Osteoblast (primary cell): Measurements from ENCODE around the gene CCL18. TPM values are rescaled to one million over a fixed set of nuclear protein-coding genes. Genes with fewer than 3 reads are reported as not detected.

Source experiments
- DNase-seq: peaks from one replicate; pipeline ENCODE4 v3.0.0; 2011; ENCODE audit warnings: low spot score, mixed read lengths; ENCODE audit not compliant: insufficient read length; ENCODE audit errors: missing footprints
- H2AFZ ChIP-seq: 2 replicates; pipeline ENCODE4 v1.6.0; 2011; ENCODE audit warnings: mild to moderate bottlenecking, low read length
- H3K27ac ChIP-seq: 2 replicates; pipeline ENCODE4 v1.5.1; 2011; ENCODE audit warnings: mild to moderate bottlenecking, low read depth, low read length, moderate library complexity
- H3K27me3 ChIP-seq: 2 replicates; pipeline ENCODE4 v1.6.0; 2012; ENCODE audit warnings: mild to moderate bottlenecking, control low read depth, inconsistent platforms, low read length, moderate library complexity; ENCODE audit not compliant: insufficient read depth
- H3K36me3 ChIP-seq: 2 replicates; pipeline ENCODE4 v1.5.1; 2011; ENCODE audit warnings: mild to moderate bottlenecking, low read length, control low read depth, moderate library complexity; ENCODE audit not compliant: insufficient read depth
- H3K4me1 ChIP-seq: 2 replicates; pipeline ENCODE4 v1.5.1; 2011; ENCODE audit warnings: mild to moderate bottlenecking, low read length, control low read depth, moderate library complexity; ENCODE audit not compliant: insufficient read depth
- H3K4me2 ChIP-seq: 2 replicates; pipeline ENCODE4 v1.6.0; 2011; ENCODE audit warnings: mild to moderate bottlenecking, low read length; ENCODE audit not compliant: insufficient read depth
- H3K4me3 ChIP-seq: fragments of 200-600 bp; sonication (generic); 3 replicates; pipeline ENCODE4 v1.5.1; 2012; ENCODE audit warnings: mild to moderate bottlenecking, low read length, inconsistent platforms; ENCODE audit not compliant: insufficient read depth
- H3K79me2 ChIP-seq: 2 replicates; pipeline ENCODE4 v1.6.0; 2012; ENCODE audit warnings: mild to moderate bottlenecking, low read length, control low read depth, inconsistent platforms; ENCODE audit not compliant: insufficient read depth
- H3K9me3 ChIP-seq: 2 replicates; pipeline ENCODE4 v1.5.1; 2011; ENCODE audit warnings: low read depth, low read length, control low read depth
- H4K20me1 ChIP-seq: 2 replicates; pipeline ENCODE4 v1.6.0; 2012; ENCODE audit warnings: mild to moderate bottlenecking, low read length, control low read depth; ENCODE audit not compliant: insufficient read depth
- total RNA-seq: library from RNA; depleted of rRNA; stranded (reverse); fragments of >200 nt; gene quantifications from 2 replicates; pipeline ENCODE4 v1.2.3, GENCODE V29; 2012
- TF ChIP-seq, protein P1 (sequence below): IDR thresholded peaks from 2 replicates; pipeline ENCODE4 v1.5.1; 2011; ENCODE audit warnings: mild to moderate bottlenecking, low read depth, low read length, moderate library complexity; ENCODE audit errors: extremely low read depth

CCL18 gene
- total RNA-seq, 1 donor: 0.36 TPM

DNA sequence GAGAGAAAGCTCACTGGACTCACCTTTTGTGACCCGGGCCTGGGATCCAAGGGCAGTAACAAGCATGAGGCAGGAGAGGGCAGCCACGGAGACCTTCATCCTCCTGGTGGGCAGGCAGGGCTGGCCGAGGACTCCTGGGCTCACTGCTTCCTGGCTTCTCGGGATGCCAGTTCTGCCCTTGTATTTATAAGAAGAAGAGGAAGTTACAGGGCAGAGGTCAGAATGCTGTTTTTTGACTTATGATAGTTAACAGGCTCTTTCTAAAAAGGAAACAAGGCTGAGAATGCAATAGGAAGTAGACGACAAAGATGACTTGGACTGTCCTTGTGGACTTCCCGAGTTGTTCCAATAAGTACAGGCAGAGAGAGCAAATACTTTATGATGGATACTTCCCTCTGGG lies 46.3 kb upstream of the CCL18 start, which contains the start of gene CCL23:
TSS of gene CCL23 (minus strand) at position 174 of the 400 bp plus-strand sequence. CDS start at position 99, 75 bp downstream.
- Histone ChIP-seq H3K4me2 (no peak within 1 kb of the TSS), H3K27me3 (no peaks in the 10 kb centered on the region), H3K4me1 (no peaks in the 10 kb centered on the region), H3K36me3 (no peaks in the 10 kb centered on the region), H2AFZ (no peak within 1 kb of the TSS), H4K20me1 (no peaks in the 10 kb centered on the region), H3K4me3 (no peak within 1 kb of the TSS), H3K79me2 (no peaks in the 10 kb centered on the region), H3K27ac (no peak within 1 kb of the TSS), H3K9me3 (no peaks in the 10 kb centered on the region)
- no peak for DNase-seq
- TF ChIP-seq, protein P1, sequence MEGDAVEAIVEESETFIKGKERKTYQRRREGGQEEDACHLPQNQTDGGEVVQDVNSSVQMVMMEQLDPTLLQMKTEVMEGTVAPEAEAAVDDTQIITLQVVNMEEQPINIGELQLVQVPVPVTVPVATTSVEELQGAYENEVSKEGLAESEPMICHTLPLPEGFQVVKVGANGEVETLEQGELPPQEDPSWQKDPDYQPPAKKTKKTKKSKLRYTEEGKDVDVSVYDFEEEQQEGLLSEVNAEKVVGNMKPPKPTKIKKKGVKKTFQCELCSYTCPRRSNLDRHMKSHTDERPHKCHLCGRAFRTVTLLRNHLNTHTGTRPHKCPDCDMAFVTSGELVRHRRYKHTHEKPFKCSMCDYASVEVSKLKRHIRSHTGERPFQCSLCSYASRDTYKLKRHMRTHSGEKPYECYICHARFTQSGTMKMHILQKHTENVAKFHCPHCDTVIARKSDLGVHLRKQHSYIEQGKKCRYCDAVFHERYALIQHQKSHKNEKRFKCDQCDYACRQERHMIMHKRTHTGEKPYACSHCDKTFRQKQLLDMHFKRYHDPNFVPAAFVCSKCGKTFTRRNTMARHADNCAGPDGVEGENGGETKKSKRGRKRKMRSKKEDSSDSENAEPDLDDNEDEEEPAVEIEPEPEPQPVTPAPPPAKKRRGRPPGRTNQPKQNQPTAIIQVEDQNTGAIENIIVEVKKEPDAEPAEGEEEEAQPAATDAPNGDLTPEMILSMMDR: no peak

DNA sequence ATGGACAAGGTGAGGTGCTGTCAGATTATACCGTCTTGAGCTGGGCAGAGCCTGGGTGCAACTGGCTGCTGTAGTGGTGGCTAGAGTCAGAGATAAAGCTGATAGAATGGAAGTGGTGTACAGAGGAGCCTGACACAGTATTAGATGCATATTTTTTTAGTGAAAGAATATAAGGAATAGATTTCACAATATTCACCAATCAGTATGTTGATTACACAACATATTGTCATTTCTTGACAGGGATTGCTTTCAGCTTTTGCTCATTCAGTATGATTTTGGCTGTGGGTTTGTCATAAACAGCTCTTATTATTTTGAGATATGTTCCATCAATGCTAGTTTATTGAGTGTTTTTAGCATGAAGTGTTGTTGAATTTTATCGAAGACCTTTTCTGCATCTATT lies 44.6 kb upstream of the CCL18 start:
- H3K36me3 ChIP-seq: no peaks in the 10 kb centered on the region
- no peak overlapping the region for H3K27ac ChIP-seq
- no peak for DNase-seq
- no peak overlapping the region for H3K4me3 ChIP-seq
- H4K20me1 ChIP-seq: no peaks in the 10 kb centered on the region
- no peaks in the 10 kb centered on the region for H3K79me2 ChIP-seq
- H2AFZ ChIP-seq: no peak overlapping the region
- no peaks in the 10 kb centered on the region for H3K9me3 ChIP-seq
- no peaks in the 10 kb centered on the region for H3K27me3 ChIP-seq
- TF ChIP-seq, protein P1: no peak
- no peak overlapping the region for H3K4me2 ChIP-seq
- H3K4me1 ChIP-seq: no peaks in the 10 kb centered on the region

DNA sequence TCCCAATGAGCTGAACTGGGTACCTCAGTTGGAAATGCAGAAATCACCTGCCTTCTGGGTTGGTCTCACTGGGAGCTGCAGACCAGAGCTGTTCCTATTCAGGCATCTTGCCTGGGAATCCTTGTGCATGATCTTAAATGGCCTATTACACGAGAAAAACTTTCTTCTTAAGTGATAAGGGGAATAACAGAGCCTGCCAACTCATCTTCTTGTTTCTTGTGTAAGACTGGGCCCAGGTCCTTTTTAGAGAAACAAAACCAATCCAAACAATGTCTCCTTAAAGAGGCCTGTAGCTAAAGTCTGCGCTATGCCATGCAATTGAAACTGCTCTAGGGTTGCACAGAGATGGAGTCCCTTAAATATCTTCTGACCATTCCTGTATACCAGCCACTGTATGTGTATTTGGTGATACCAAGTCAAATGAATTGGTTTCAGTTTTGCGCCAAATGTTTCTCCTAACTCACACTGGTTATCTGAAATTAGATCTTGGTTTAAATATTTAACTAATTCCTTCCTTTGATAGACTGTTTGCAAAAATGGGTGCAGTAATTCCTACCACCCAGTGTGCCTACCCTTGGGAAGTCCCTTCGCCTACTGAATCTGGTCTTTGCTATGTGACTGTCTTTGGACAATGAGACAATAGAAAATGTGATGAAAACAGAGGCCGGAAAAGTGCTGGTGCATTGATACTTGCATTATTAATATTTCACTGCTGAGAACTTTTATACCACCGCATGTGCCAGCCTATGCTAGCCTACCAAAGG lies 39.8 kb upstream of the CCL18 start:
- no peaks in the 10 kb centered on the region for H3K9me3 ChIP-seq
- no peak overlapping the region for H3K4me2 ChIP-seq
- H3K27ac ChIP-seq: no peak overlapping the region
- TF ChIP-seq, protein P1: no peak
- H3K36me3 ChIP-seq: no peaks in the 10 kb centered on the region
- H3K4me3 ChIP-seq: no peak overlapping the region
- DNase-seq: no peak
- H3K27me3 ChIP-seq: no peaks in the 10 kb centered on the region
- H3K79me2 ChIP-seq: no peaks in the 10 kb centered on the region
- H3K4me1 ChIP-seq: no peaks in the 10 kb centered on the region
- H2AFZ ChIP-seq: no peak overlapping the region
- no peaks in the 10 kb centered on the region for H4K20me1 ChIP-seq

DNA sequence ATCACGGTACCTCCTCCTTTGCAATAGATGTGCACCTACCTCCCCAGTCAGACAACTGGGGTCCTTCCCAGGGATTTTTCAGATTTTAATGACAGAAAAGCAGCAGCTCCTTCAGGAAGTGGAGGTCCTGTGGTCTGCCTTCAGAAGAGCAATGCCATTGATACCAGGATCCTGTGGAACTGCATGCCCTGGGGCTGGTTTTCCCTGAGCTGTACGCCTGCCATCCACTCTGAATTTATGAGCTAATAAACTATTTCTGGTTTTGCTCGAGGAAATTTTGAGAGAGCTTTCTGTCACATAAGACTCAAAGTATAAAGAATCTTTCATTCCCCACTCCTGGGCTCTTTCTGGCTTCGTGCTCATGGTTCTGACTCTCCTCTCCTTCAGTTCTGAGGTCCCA lies 36.3 kb upstream of the CCL18 start:
- no peaks in the 10 kb centered on the region for H3K9me3 ChIP-seq
- peaks cover 4% of the 10 kb centered on the region for H3K27me3 ChIP-seq

More for the DNA sequence above, 36.3 kb upstream of the CCL18 start:
- TF ChIP-seq, protein P1: no peak
- H3K36me3 ChIP-seq: no peaks in the 10 kb centered on the region
- no peak overlapping the region for H3K4me3 ChIP-seq
- no peak overlapping the region for H2AFZ ChIP-seq
- no peaks in the 10 kb centered on the region for H4K20me1 ChIP-seq
- no peak overlapping the region for H3K27ac ChIP-seq
- H3K79me2 ChIP-seq: no peaks in the 10 kb centered on the region
- no peak overlapping the region for H3K4me2 ChIP-seq
- H3K4me1 ChIP-seq: no peaks in the 10 kb centered on the region
- DNase-seq: no peak
